ENCODE data around the gene SLC8A1. TPM values are rescaled to one million over a fixed set of nuclear protein-coding genes. Genes with fewer than 3 reads are reported as not detected.

The SLC8A1 gene
- total RNA-seq, 4 donors from 2014 or later, result 8.1 to 22.9 (median 9.3) TPM

- H3K4me3 ChIP-seq, result no peak overlapping the region
- no peaks in the 10 kb centered on the region for H3K36me3 ChIP-seq
- DNase-seq (ENCODE audit: low spot score in 2 of 2), result no peak
- TF ChIP-seq CTCF (IDR thresholded peaks at IDR 0.05) (no peak), EP300 (IDR thresholded peaks at IDR 0.05) (no peak), POLR2A (IDR thresholded peaks at IDR 0.05) (no peak)
- no peak overlapping the region for H3K27ac ChIP-seq
- H3K4me1 ChIP-seq, result no peaks in the 10 kb centered on the region
- 91 to 94% methylated on average over 2 of the region's 2 CpGs for WGBS, 2 donors
- no peaks in the 10 kb centered on the region for H3K9me3 ChIP-seq
- H3K27me3 ChIP-seq, result no peaks in the 10 kb centered on the region
These were observed 181.5 kb downstream of the SLC8A1 start for GRCh38 chr2:40270372-40270771.

- H3K36me3 ChIP-seq, result no peaks in the 10 kb centered on the region
- H3K27me3 ChIP-seq, result no peaks in the 10 kb centered on the region
- no peak overlapping the region for H3K27ac ChIP-seq
- H3K9me3 ChIP-seq, result no peaks in the 10 kb centered on the region
- WGBS, 2 donors, result 62 to 65% methylated on average over 2 of the region's 2 CpGs
- DNase-seq (ENCODE audit: low spot score in 2 of 2), result no peak
- H3K4me1 ChIP-seq, result no peaks in the 10 kb centered on the region
- no peak for TF ChIP-seq POLR2A (IDR thresholded peaks at IDR 0.05)
- TF ChIP-seq EP300 (IDR thresholded peaks at IDR 0.05), result no peak
- no peak overlapping the region for H3K4me3 ChIP-seq
These were observed 183.3 kb downstream of the SLC8A1 start for GRCh38 chr2:40268566-40268965.

GRCh38 chr2:40266201-40266600 is 185.7 kb downstream of the SLC8A1 start:
- Histone ChIP-seq H3K4me1 (no peaks in the 10 kb centered on the region), H3K27me3 (no peaks in the 10 kb centered on the region), H3K4me3 (no peak overlapping the region), H3K27ac (no peak overlapping the region), H3K9me3 (no peaks in the 10 kb centered on the region), H3K36me3 (no peaks in the 10 kb centered on the region)
- no peak for DNase-seq (ENCODE audit: low spot score in 2 of 2)
- WGBS, 2 donors, result 93 to 100% methylated on average over 1 of the region's 1 CpG
- TF ChIP-seq EP300 (IDR thresholded peaks at IDR 0.05) (no peak), POLR2A (IDR thresholded peaks at IDR 0.05) (no peak), CTCF (IDR thresholded peaks at IDR 0.05) (no peak)

GRCh38 chr2:40265602-40266001 is 186.3 kb downstream of the SLC8A1 start:
- Histone ChIP-seq H3K36me3 (no peaks in the 10 kb centered on the region), H3K4me3 (no peak overlapping the region), H3K4me1 (no peaks in the 10 kb centered on the region), H3K27me3 (no peaks in the 10 kb centered on the region), H3K27ac (no peak overlapping the region), H3K9me3 (no peaks in the 10 kb centered on the region)
- no peak for TF ChIP-seq POLR2A (IDR thresholded peaks at IDR 0.05)
- no peak for TF ChIP-seq EP300 (IDR thresholded peaks at IDR 0.05)
- TF ChIP-seq CTCF (IDR thresholded peaks at IDR 0.05), result no peak
- DNase-seq (ENCODE audit: low spot score in 2 of 2), result no peak

GRCh38 chr2:40261042-40261441 is 190.8 kb downstream of the SLC8A1 start:
- Histone ChIP-seq H3K27me3 (no peaks in the 10 kb centered on the region), H3K4me3 (no peak overlapping the region), H3K4me1 (no peaks in the 10 kb centered on the region), H3K27ac (no peak overlapping the region), H3K9me3 (no peaks in the 10 kb centered on the region), H3K36me3 (no peaks in the 10 kb centered on the region)
- TF ChIP-seq POLR2A (IDR thresholded peaks at IDR 0.05) (no peak), EP300 (IDR thresholded peaks at IDR 0.05) (no peak), CTCF (IDR thresholded peaks at IDR 0.05) (no peak)
- 78 to 81% methylated on average over 2 of the region's 2 CpGs for WGBS, 2 donors
- no peak for DNase-seq (ENCODE audit: low spot score in 2 of 2)

GRCh38 chr2:40260437-40260836 is 191.5 kb downstream of the SLC8A1 start:
- 67 to 73% methylated on average over 2 of the region's 2 CpGs for WGBS, 2 donors

More at GRCh38 chr2:40260437-40260836, 191.5 kb downstream of the SLC8A1 start:
- no peak for DNase-seq (ENCODE audit: low spot score in 2 of 2)
- Histone ChIP-seq H3K4me3 (no peak overlapping the region), H3K27me3 (no peaks in the 10 kb centered on the region), H3K4me1 (no peaks in the 10 kb centered on the region), H3K36me3 (no peaks in the 10 kb centered on the region), H3K27ac (no peak overlapping the region), H3K9me3 (no peaks in the 10 kb centered on the region)
- TF ChIP-seq POLR2A (IDR thresholded peaks at IDR 0.05) (no peak), CTCF (IDR thresholded peaks at IDR 0.05) (no peak), EP300 (IDR thresholded peaks at IDR 0.05) (no peak)

Measured in tibial nerve (tissue), 4 donors.